Measurements from ENCODE around the gene PHKB. TPM values are rescaled to one million over a fixed set of nuclear protein-coding genes. Genes with fewer than 3 reads are reported as not detected.
"Not testable (repeated sequence)": the region's sequence is repeated elsewhere in the genome, so short reads cannot be mapped to it uniquely, and the experiment has no call there.

The PHKB gene
- polyA plus RNA-seq, 1 donor (not counting 4 experiments of a cell fraction or from before 2014, with no cell fraction given) = 71.7 TPM

DNA sequence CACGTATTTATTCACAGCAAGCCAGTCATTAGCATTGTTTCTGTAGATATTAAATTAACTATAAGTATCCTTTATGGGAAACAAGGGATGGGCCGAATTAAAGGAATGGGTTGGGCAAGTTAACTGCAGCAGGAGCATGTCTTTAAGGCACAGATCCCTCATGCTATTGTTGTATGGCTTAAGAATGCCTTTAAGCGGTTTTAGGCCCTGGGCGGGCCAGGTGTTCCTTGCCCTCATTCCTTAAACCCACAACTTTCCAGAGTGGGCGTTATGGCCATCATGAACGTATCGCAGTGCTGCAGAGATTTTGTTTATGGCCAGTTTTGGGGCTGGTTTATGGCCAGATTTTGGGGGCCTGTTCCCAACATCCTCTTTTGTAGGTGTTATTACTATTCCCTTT lies 9.1 kb downstream of the PHKB start:
- H3K36me3 ChIP-seq (ENCODE audit: control insufficient read depth in 2 of 2, extremely low read depth in 1 of 2, insufficient read depth in 2 of 2, low read length in 2 of 2) = no peaks in the 10 kb centered on the region
- no peaks in the 10 kb centered on the region for H3K9me1 ChIP-seq (ENCODE audit: control insufficient read depth, extremely low read depth, insufficient read depth, low read length)
- no peak overlapping the region for H3K4me3 ChIP-seq (ENCODE audit: control insufficient read depth in 2 of 3, extremely low read depth in 1 of 3, insufficient read depth in 2 of 3, low read depth in 1 of 3, low read length in 3 of 3)
- no peak overlapping the region for H3K27ac ChIP-seq (ENCODE audit: control insufficient read depth, insufficient read depth, low read length)
- H4K20me1 ChIP-seq (ENCODE audit: control insufficient read depth, extremely low read depth, insufficient read depth, low read length) = no peaks in the 10 kb centered on the region
- H2AFZ ChIP-seq (ENCODE audit: control insufficient read depth, low read length) = no peak overlapping the region
- no peak overlapping the region for H3K9ac ChIP-seq (ENCODE audit: control insufficient read depth, extremely low read depth, insufficient read depth, low read length)
- no peak overlapping the region for H3K4me2 ChIP-seq (ENCODE audit: control insufficient read depth, extremely low read depth, insufficient read depth, low read depth, low read length)
- no peaks in the 10 kb centered on the region for H3K27me3 ChIP-seq (ENCODE audit: control insufficient read depth, extremely low read depth, insufficient read depth, low read length)
- peaks cover 7% of the 10 kb centered on the region for H3K4me1 ChIP-seq (ENCODE audit: control insufficient read depth, extremely low read depth, insufficient read depth, low read length)
- no peak for FAIRE-seq
- H3K79me2 ChIP-seq (ENCODE audit: control insufficient read depth, insufficient read depth, low read length) = peaks cover 36% of the 10 kb centered on the region
- DNase-seq (ENCODE audit: low read depth, low spot score) = no peak
- H3K9me3 ChIP-seq (ENCODE audit: control insufficient read depth, low read depth, low read length) = no peaks in the 10 kb centered on the region
- TF ChIP-seq, protein P1, sequence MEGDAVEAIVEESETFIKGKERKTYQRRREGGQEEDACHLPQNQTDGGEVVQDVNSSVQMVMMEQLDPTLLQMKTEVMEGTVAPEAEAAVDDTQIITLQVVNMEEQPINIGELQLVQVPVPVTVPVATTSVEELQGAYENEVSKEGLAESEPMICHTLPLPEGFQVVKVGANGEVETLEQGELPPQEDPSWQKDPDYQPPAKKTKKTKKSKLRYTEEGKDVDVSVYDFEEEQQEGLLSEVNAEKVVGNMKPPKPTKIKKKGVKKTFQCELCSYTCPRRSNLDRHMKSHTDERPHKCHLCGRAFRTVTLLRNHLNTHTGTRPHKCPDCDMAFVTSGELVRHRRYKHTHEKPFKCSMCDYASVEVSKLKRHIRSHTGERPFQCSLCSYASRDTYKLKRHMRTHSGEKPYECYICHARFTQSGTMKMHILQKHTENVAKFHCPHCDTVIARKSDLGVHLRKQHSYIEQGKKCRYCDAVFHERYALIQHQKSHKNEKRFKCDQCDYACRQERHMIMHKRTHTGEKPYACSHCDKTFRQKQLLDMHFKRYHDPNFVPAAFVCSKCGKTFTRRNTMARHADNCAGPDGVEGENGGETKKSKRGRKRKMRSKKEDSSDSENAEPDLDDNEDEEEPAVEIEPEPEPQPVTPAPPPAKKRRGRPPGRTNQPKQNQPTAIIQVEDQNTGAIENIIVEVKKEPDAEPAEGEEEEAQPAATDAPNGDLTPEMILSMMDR (optimal IDR thresholded peaks at IDR 0.05 in 1 of 3, IDR thresholded peaks at IDR 0.05 in 1 of 3, conservative IDR thresholded peaks at IDR 0.05 in 1 of 3; ENCODE audit: extremely low read depth in 1 of 3, insufficient read depth in 2 of 3, low read length in 3 of 3) = no peak
- TF ChIP-seq EZH2 (IDR thresholded peaks at IDR 0.05; ENCODE audit: low read length) = no peak
- dilution Hi-C loops (cut with MboI; ENCODE audit: extremely low pct_ligation_motif_present, low sequenced_read_pairs) = no loop called here

DNA sequence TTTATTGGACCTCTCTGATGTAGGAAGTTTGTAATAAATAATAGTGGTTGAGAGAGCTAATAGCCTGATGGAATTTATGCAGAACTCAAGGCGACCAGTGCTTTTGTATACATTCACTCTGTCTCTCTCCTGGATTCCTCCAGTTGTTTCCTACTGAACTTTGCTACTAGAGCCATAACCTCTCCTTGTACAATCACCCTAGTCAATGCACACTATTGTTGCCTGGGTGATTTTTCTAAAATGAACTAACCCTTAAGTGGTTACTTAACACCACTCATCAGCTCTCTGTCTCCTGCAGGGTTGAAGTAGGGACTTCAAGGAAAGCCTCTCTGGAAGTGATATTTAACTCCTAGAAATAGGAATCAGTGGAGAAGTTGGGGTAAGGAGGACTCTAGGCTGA lies 9.7 kb downstream of the PHKB start:
- dilution Hi-C loops (cut with MboI; ENCODE audit: extremely low pct_ligation_motif_present, low sequenced_read_pairs) = no loop called here
- FAIRE-seq = no peak
- Histone ChIP-seq H3K79me2 (ENCODE audit: control insufficient read depth, insufficient read depth, low read length) (peaks cover 37% of the 10 kb centered on the region), H3K4me3 (ENCODE audit: control insufficient read depth in 2 of 3, extremely low read depth in 1 of 3, insufficient read depth in 2 of 3, low read depth in 1 of 3, low read length in 3 of 3) (no peak overlapping the region), H3K4me2 (ENCODE audit: control insufficient read depth, extremely low read depth, insufficient read depth, low read depth, low read length) (no peak overlapping the region), H4K20me1 (ENCODE audit: control insufficient read depth, extremely low read depth, insufficient read depth, low read length) (no peaks in the 10 kb centered on the region), H3K4me1 (ENCODE audit: control insufficient read depth, extremely low read depth, insufficient read depth, low read length) (peaks cover 12% of the 10 kb centered on the region), H3K9ac (ENCODE audit: control insufficient read depth, extremely low read depth, insufficient read depth, low read length) (no peak overlapping the region), H3K27ac (ENCODE audit: control insufficient read depth, insufficient read depth, low read length) (no peak overlapping the region), H3K9me3 (ENCODE audit: control insufficient read depth, low read depth, low read length) (no peaks in the 10 kb centered on the region), H3K9me1 (ENCODE audit: control insufficient read depth, extremely low read depth, insufficient read depth, low read length) (no peaks in the 10 kb centered on the region), H3K36me3 (ENCODE audit: control insufficient read depth in 2 of 2, extremely low read depth in 1 of 2, insufficient read depth in 2 of 2, low read length in 2 of 2) (no peaks in the 10 kb centered on the region), H3K27me3 (ENCODE audit: control insufficient read depth, extremely low read depth, insufficient read depth, low read length) (no peaks in the 10 kb centered on the region), H2AFZ (ENCODE audit: control insufficient read depth, low read length) (no peak overlapping the region)
- no peak for DNase-seq (ENCODE audit: low read depth, low spot score)
- TF ChIP-seq EZH2 (IDR thresholded peaks at IDR 0.05; ENCODE audit: low read length) = no peak
- TF ChIP-seq, protein P1 (optimal IDR thresholded peaks at IDR 0.05 in 1 of 3, IDR thresholded peaks at IDR 0.05 in 1 of 3, conservative IDR thresholded peaks at IDR 0.05 in 1 of 3; ENCODE audit: extremely low read depth in 1 of 3, insufficient read depth in 2 of 3, low read length in 3 of 3) = no peak

DNA sequence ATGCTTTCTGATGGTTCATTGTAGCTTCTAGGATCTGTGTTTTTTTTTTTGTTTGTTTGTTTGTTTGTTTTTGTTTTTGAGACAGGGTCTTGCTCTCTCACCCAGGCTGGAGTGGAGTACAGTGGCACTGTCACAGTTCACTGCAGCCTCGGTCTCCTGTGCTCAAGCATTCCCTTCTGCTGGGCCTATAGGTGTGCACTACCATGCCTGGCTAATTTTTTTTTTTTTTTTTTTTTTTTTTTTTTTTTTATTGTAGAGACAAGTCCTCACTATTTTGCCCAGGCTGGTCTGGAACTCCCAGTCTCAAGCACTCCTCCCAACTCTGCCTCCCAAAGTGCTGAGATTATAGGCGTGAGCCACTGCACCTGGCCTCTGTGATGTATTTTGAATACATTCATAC lies 11.9 kb downstream of the PHKB start:
- H3K9me1 ChIP-seq (ENCODE audit: control insufficient read depth, extremely low read depth, insufficient read depth, low read length); H3K9me3 ChIP-seq (ENCODE audit: control insufficient read depth, low read depth, low read length); H3K27ac ChIP-seq (ENCODE audit: control insufficient read depth, insufficient read depth, low read length); DNase-seq (ENCODE audit: low read depth, low spot score); H3K4me2 ChIP-seq (ENCODE audit: control insufficient read depth, extremely low read depth, insufficient read depth, low read depth, low read length); H2AFZ ChIP-seq (ENCODE audit: control insufficient read depth, low read length); H3K27me3 ChIP-seq (ENCODE audit: control insufficient read depth, extremely low read depth, insufficient read depth, low read length); FAIRE-seq; H3K36me3 ChIP-seq (ENCODE audit: control insufficient read depth in 2 of 2, extremely low read depth in 1 of 2, insufficient read depth in 2 of 2, low read length in 2 of 2); H3K4me3 ChIP-seq (ENCODE audit: control insufficient read depth in 2 of 3, extremely low read depth in 1 of 3, insufficient read depth in 2 of 3, low read depth in 1 of 3, low read length in 3 of 3); dilution Hi-C loops (cut with MboI; ENCODE audit: extremely low pct_ligation_motif_present, low sequenced_read_pairs); H4K20me1 ChIP-seq (ENCODE audit: control insufficient read depth, extremely low read depth, insufficient read depth, low read length); H3K9ac ChIP-seq (ENCODE audit: control insufficient read depth, extremely low read depth, insufficient read depth, low read length): not testable (repeated sequence)
- H3K4me1 ChIP-seq (ENCODE audit: control insufficient read depth, extremely low read depth, insufficient read depth, low read length) = peaks cover 15% of the 10 kb centered on the region
- H3K79me2 ChIP-seq (ENCODE audit: control insufficient read depth, insufficient read depth, low read length) = peaks cover 28% of the 10 kb centered on the region
